ENCODE measurements around the gene ABCD1. TPM values are rescaled to one million over a fixed set of nuclear protein-coding genes. Genes with fewer than 3 reads are reported as not detected.

The ABCD1 gene
- total RNA-seq, 2 donors from 2014 or later, result 12.7 to 16.8 TPM

DNA sequence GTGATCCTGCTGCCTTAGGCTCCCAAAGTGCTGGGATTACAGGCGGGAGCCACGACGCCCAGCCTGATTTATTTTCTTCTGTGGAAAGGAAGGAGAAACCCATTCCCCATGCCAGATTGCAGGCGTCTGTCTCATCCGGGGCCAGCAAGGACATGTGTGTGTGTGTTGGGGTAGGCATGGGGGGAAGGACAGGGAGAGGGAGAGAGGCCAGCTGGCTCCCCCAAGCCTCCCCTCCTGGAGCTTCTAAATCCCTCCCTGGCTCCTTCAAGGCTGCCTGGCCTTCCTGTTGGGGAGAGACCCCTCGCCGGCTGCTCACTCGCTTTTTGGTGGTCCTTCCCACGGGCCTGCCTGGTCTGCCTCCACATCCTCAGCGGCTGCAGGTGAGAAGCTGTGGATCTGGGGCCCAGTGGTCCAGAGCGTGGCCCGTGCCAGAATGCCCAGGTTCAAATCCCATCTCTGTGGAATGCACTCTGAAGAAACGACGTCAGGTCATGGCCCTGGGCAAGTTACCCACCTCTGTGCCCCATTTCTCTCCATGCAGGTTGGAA lies 38.0 kb downstream of the ABCD1 start:
- no peaks in the 10 kb centered on the region for H3K4me1 ChIP-seq
- no peaks in the 10 kb centered on the region for H3K27me3 ChIP-seq
- intact Hi-C loops (cut with DNase I), result loop anchor here (5.0 kb wide), 1 partner anchor 190 kb away; no protein-coding TSS in a partner anchor
- no peak overlapping the region for H3K27ac ChIP-seq
- no peak overlapping the region for H3K4me3 ChIP-seq
- no peak overlapping the region for H3K9ac ChIP-seq (ENCODE audit: low read depth in 2 of 2, low read length in 2 of 2)
- no peaks in the 10 kb centered on the region for H3K9me3 ChIP-seq
- TF ChIP-seq, protein P1, sequence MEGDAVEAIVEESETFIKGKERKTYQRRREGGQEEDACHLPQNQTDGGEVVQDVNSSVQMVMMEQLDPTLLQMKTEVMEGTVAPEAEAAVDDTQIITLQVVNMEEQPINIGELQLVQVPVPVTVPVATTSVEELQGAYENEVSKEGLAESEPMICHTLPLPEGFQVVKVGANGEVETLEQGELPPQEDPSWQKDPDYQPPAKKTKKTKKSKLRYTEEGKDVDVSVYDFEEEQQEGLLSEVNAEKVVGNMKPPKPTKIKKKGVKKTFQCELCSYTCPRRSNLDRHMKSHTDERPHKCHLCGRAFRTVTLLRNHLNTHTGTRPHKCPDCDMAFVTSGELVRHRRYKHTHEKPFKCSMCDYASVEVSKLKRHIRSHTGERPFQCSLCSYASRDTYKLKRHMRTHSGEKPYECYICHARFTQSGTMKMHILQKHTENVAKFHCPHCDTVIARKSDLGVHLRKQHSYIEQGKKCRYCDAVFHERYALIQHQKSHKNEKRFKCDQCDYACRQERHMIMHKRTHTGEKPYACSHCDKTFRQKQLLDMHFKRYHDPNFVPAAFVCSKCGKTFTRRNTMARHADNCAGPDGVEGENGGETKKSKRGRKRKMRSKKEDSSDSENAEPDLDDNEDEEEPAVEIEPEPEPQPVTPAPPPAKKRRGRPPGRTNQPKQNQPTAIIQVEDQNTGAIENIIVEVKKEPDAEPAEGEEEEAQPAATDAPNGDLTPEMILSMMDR (IDR thresholded peaks at IDR 0.05), result no peak
- no peak for DNase-seq
- H3K36me3 ChIP-seq, result no peaks in the 10 kb centered on the region

DNA sequence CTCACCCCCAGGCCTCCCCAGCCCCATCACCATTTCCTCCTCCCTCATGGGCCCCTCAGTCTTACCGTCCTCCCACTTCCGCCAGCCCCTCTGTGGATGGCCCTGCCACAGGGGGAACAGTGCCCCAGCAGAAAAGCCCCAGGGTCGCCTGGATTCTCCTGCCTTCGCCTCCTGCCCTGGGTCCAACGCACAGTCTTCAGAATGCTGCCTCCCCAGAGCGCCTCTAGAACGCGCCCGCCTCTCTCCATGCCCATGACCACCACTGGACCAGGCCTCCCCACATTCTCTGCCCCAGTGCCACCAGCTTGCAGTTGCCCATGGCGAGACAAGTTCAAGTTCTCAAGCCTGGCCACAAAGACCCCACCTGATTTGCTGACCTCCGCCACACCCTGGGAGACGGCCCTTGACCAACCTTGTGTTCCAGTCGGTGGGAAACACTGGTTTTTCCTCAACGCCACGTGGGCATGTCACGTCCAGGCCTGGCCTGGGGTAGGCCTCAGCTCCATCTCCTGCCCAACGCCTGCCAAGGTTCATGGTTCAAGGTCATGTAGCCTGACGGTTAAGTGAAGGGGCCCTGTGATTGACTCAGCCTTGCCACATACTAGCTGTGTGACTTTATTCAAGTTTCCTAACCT lies 38.8 kb downstream of the ABCD1 start:
- intact Hi-C loops (cut with DNase I), result loop anchor here (5.0 kb wide), 1 partner anchor 189 kb away; no protein-coding TSS in a partner anchor
- Histone ChIP-seq H3K4me3 (no peak overlapping the region), H3K27me3 (no peaks in the 10 kb centered on the region), H3K4me1 (no peaks in the 10 kb centered on the region), H3K36me3 (no peaks in the 10 kb centered on the region), H3K9ac (ENCODE audit: low read depth in 2 of 2, low read length in 2 of 2) (no peak overlapping the region), H3K27ac (no peak overlapping the region), H3K9me3 (no peaks in the 10 kb centered on the region)
- TF ChIP-seq, protein P1 (IDR thresholded peaks at IDR 0.05), result no peak
- DNase-seq, result no peak

DNA sequence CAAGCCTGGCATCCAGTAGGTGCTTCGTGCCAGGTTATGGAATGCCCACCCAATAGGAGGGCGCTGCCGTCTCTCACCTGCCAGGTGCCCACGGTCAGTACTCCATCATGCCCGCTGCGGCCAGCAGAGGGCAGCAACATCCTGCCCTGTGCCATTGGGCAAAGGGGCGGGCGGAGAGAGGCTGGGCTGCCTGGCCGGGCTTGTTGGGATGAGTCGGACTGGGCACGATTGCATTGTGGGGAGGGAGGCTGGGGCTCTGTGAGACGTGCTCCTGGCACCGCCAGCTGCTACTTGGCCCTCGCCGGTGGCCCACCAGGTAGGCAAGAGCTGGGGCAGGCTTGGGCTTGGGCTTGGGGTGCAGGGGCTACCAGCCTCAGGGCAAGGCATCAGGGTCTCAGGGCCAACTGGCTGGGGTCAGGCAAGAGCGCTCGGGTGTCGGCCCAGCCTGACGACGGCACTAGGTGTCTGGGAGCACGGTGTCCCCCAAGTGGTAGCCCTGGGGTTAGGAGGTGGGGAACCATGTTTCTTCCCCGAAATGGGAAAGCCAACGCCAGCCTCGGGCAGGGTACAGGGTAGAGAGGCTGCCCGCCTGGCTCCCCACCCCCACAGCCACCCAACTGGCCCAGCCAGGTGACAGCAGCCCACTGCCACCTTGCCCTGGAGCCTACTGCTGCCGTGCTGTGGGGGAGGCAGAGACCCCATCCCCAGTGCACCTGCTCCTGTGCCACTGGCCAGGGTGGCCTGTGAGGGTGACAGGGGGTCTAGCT lies 39.5 kb downstream of the ABCD1 start, which contains the start of gene PLXNB3:
TSS of gene PLXNB3 (plus strand) at position 261 of the 767 bp plus-strand sequence. CDS start 1,287 bp downstream, outside the sequence.
- peak within 1 kb of the TSS in 1 of 2 donors; percentile 7 for H3K9ac ChIP-seq (ENCODE audit: low read depth in 2 of 2, low read length in 2 of 2)
- peak; percentile 87 for DNase-seq
- H3K27ac ChIP-seq, result no peak within 1 kb of the TSS
- intact Hi-C loops (cut with DNase I), result loop anchor here (5.0 kb wide), 1 partner anchor 188 kb away; no protein-coding TSS in a partner anchor
- no peaks in the 10 kb centered on the region for H3K4me1 ChIP-seq
- H3K36me3 ChIP-seq, result no peaks in the 10 kb centered on the region
- H3K27me3 ChIP-seq, result no peaks in the 10 kb centered on the region
- H3K9me3 ChIP-seq, result no peaks in the 10 kb centered on the region
- H3K4me3 ChIP-seq, result no peak within 1 kb of the TSS
- TF ChIP-seq, protein P1 (IDR thresholded peaks at IDR 0.05), result peak; percentile 92

DNA sequence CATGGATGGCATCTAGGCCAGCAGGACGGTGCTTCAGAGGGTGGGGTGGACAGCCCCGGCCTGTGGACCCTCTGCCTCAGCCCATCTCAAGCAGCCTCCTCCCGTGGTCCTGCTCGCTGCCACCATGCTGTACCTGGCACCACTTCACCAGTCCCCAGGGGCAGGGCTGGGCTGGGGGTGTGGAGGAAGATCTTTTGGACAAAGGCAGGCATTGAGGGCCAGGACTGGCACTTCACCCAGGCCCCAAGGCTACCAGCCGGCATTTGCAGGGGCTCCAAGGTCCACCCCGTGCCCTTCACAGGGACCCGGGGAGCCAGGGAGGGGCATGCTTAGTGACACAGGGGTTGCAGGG lies 40.1 kb downstream of the ABCD1 start:
- Histone ChIP-seq H3K36me3 (no peaks in the 10 kb centered on the region), H3K4me3 (no peak overlapping the region), H3K27ac (no peak overlapping the region), H3K9ac (ENCODE audit: low read depth in 2 of 2, low read length in 2 of 2) (no peak overlapping the region), H3K27me3 (no peaks in the 10 kb centered on the region), H3K4me1 (no peaks in the 10 kb centered on the region), H3K9me3 (no peaks in the 10 kb centered on the region)
- DNase-seq, result no peak
- TF ChIP-seq, protein P1 (IDR thresholded peaks at IDR 0.05), result no peak
- intact Hi-C loops (cut with DNase I), result loop anchor here (5.0 kb wide), 1 partner anchor 188 kb away; no protein-coding TSS in a partner anchor
